ENCODE measurements around the gene ADTRP.

- TF ChIP-seq POU6F1 (CRISPR knock-in tag; IDR thresholded peaks at IDR 0.05; ENCODE audit: borderline replicate concordance, low read depth) (no peak), CSDC2 (CRISPR knock-in tag; IDR thresholded peaks at IDR 0.05) (no peak), PATZ1 (CRISPR knock-in tag; IDR thresholded peaks at IDR 0.05; ENCODE audit: borderline replicate concordance) (no peak), ZFP3 (CRISPR knock-in tag; IDR thresholded peaks at IDR 0.05) (no peak), ZFP30 (CRISPR knock-in tag; IDR thresholded peaks at IDR 0.05) (no peak), CREB5 (CRISPR knock-in tag; IDR thresholded peaks at IDR 0.05; ENCODE audit: low read depth) (no peak), TCF4 (CRISPR knock-in tag; IDR thresholded peaks at IDR 0.05; ENCODE audit: borderline replicate concordance) (no peak), BACH2 (CRISPR knock-in tag; IDR thresholded peaks at IDR 0.05; ENCODE audit: borderline replicate concordance) (no peak), ZNF70 (CRISPR knock-in tag; IDR thresholded peaks at IDR 0.05) (no peak), TOX (CRISPR knock-in tag; IDR thresholded peaks at IDR 0.05; ENCODE audit: borderline replicate concordance) (no peak), ZNF8 (CRISPR knock-in tag; IDR thresholded peaks at IDR 0.05) (no peak), GLIS3 (CRISPR knock-in tag; IDR thresholded peaks at IDR 0.05) (no peak), ARNTL (CRISPR knock-in tag; IDR thresholded peaks at IDR 0.05; ENCODE audit: borderline replicate concordance, low read depth) (no peak), SNAI2 (CRISPR knock-in tag; IDR thresholded peaks at IDR 0.05) (no peak)
Observed at GRCh38 chr6:11805259-11806053, 26.9 kb upstream of the ADTRP start.

Measured in SK-N-SH treated with all-trans-retinoic acid at 6 μM for 48 hours (cell line).